HEK293 (cell line): ENCODE data around the gene LDB2.

ENCODE experiments used
- CTCF ChIA-PET: fragments of 350-600 bp; formaldehyde crosslinking; extraction: SDS; loops from one replicate; lab custom pipeline; 2021; ENCODE audit warnings: antibody characterized with exemption; lab: Yijun Ruan, JAX
- POLR2A ChIA-PET: fragments of 300-600 bp; formaldehyde crosslinking; extraction: SDS; loops from one replicate; lab custom pipeline; 2020; ENCODE audit warnings: antibody characterized with exemption, inconsistent platforms; lab: Yijun Ruan, JAX
- H3K27ac ChIP-seq: fragments of 200-500 bp; sonication (Bioruptor generic); 2 replicates; pipeline ENCODE4 v1.5.1; 2014; ENCODE audit warnings: low read depth, low read length, control low read depth, inconsistent platforms; ENCODE audit errors: extremely low read depth
- H3K36me3 ChIP-seq, 2 experiments: fragments of 200-500 bp in 1 of 2; sonication (Bioruptor generic) in 1 of 2; 1 replicate in 1 of 2; 2 replicates in 1 of 2; pipeline ENCODE4 v1.5.1; 2014 to 2017; ENCODE audit warnings: inconsistent platforms in 2 of 2, low read length in 2 of 2; ENCODE audit not compliant: control insufficient read depth in 2 of 2, insufficient read depth in 1 of 2
- H3K4me1 ChIP-seq: fragments of 200-500 bp; sonication (Bioruptor generic); 2 replicates; pipeline ENCODE4 v1.5.1; 2014; ENCODE audit warnings: mild to moderate bottlenecking, low read length, inconsistent platforms; ENCODE audit not compliant: control insufficient read depth, insufficient read depth
- H3K4me3 ChIP-seq: 2 replicates; pipeline ENCODE4 v1.5.1; 2011; ENCODE audit warnings: low read depth, mild to moderate bottlenecking, control low read depth, low read length, moderate library complexity
- H3K9me3 ChIP-seq: fragments of 200-500 bp; sonication (Bioruptor generic); 2 replicates; pipeline ENCODE4 v1.5.1; 2014; ENCODE audit warnings: low read depth, low read length, inconsistent platforms; ENCODE audit not compliant: control insufficient read depth, insufficient read depth
- BCL11B ChIP-seq: fragments of 450-650 bp; formaldehyde crosslinking; IDR thresholded peaks from 2 replicates; pipeline ENCODE4 v1.5.1; 2016; ENCODE audit warnings: low read depth, missing biosample characterization, missing genetic modification characterization
- BCL6B ChIP-seq: fragments of 450-650 bp; formaldehyde crosslinking; IDR thresholded peaks from 2 replicates; pipeline ENCODE4 v1.5.1; 2017; ENCODE audit warnings: missing biosample characterization, missing genetic modification characterization
- GLIS1 ChIP-seq: fragments of 450-650 bp; formaldehyde crosslinking; IDR thresholded peaks from 2 replicates; pipeline ENCODE4 v1.5.1; 2016; ENCODE audit warnings: missing biosample characterization, missing genetic modification characterization
- GLIS2 ChIP-seq: fragments of 450-650 bp; formaldehyde crosslinking; IDR thresholded peaks from 2 replicates; pipeline ENCODE4 v1.5.1; 2016; ENCODE audit warnings: missing biosample characterization, missing genetic modification characterization
- KLF7 ChIP-seq: fragments of 450-650 bp; formaldehyde crosslinking; IDR thresholded peaks from 2 replicates; pipeline ENCODE4 v1.5.1; 2016; ENCODE audit warnings: missing biosample characterization, missing genetic modification characterization, borderline replicate concordance
- PRDM10 ChIP-seq: fragments of 450-650 bp; formaldehyde crosslinking; IDR thresholded peaks from 2 replicates; pipeline ENCODE4 v1.5.1; 2016; ENCODE audit warnings: missing biosample characterization, missing genetic modification characterization
- SETDB1 ChIP-seq: IDR thresholded peaks from one replicate; pipeline ENCODE4 v1.6.1; 2017; ENCODE audit warnings: mild to moderate bottlenecking, low read length, moderate library complexity, mixed read lengths; ENCODE audit not compliant: insufficient read length
- YY2 ChIP-seq: fragments of 450-650 bp; formaldehyde crosslinking; IDR thresholded peaks from 2 replicates; pipeline ENCODE4 v1.5.1; 2016; ENCODE audit warnings: missing biosample characterization, missing genetic modification characterization
- ZBTB48 ChIP-seq: fragments of 450-650 bp; formaldehyde crosslinking; IDR thresholded peaks from 2 replicates; pipeline ENCODE4 v1.5.1; 2016; ENCODE audit warnings: missing biosample characterization, missing genetic modification characterization
- ZFHX2 ChIP-seq: fragments of 450-650 bp; formaldehyde crosslinking; conservative IDR thresholded peaks from 2 replicates; pipeline ENCODE4 v1.5.1; 2016; ENCODE audit warnings: missing biosample characterization, missing genetic modification characterization
- ZNF175 ChIP-seq: fragments of 450-650 bp; formaldehyde crosslinking; IDR thresholded peaks from 2 replicates; pipeline ENCODE4 v1.5.1; 2016; ENCODE audit warnings: missing biosample characterization, missing genetic modification characterization
- ZNF639 ChIP-seq: fragments of 450-650 bp; formaldehyde crosslinking; IDR thresholded peaks from 2 replicates; pipeline ENCODE4 v1.5.1; 2016; ENCODE audit warnings: missing biosample characterization, missing genetic modification characterization
- ZNF664 ChIP-seq: fragments of 450-650 bp; formaldehyde crosslinking; IDR thresholded peaks from 2 replicates; pipeline ENCODE4 v1.5.1; 2016; ENCODE audit warnings: missing biosample characterization, missing genetic modification characterization
- ZNF704 ChIP-seq: fragments of 450-650 bp; formaldehyde crosslinking; IDR thresholded peaks from 2 replicates; pipeline ENCODE4 v1.5.1; 2016; ENCODE audit warnings: missing biosample characterization, missing genetic modification characterization
- ZNF776 ChIP-seq: fragments of 450-650 bp; formaldehyde crosslinking; IDR thresholded peaks from 2 replicates; pipeline ENCODE4 v1.5.0; 2017; ENCODE audit warnings: missing biosample characterization, missing genetic modification characterization, borderline replicate concordance
- ZNF830 ChIP-seq: fragments of 450-650 bp; IDR thresholded peaks from 2 replicates; pipeline ENCODE4 v1.5.0; 2018; ENCODE audit warnings: missing biosample characterization, missing genetic modification characterization, low read depth, mild to moderate bottlenecking, moderate library complexity
- TF ChIP-seq, protein P1 (sequence below): fragments of 450-650 bp; formaldehyde crosslinking; IDR thresholded peaks from 2 replicates; pipeline ENCODE4 v1.5.0; 2017; ENCODE audit warnings: missing biosample characterization, missing genetic modification characterization, borderline replicate concordance
- TF ChIP-seq, protein P2 (sequence below): fragments of 450-650 bp; formaldehyde crosslinking; IDR thresholded peaks from 2 replicates; pipeline ENCODE4 v1.5.1; 2017; ENCODE audit warnings: missing biosample characterization, missing genetic modification characterization
- TF ChIP-seq, protein P3 (sequence below): fragments of 450-650 bp; formaldehyde crosslinking; IDR thresholded peaks from 2 replicates; pipeline ENCODE4 v1.5.1; 2017; ENCODE audit warnings: missing biosample characterization, mild to moderate bottlenecking, missing genetic modification characterization, moderate library complexity

Gene LDB2

GRCh38 chr4:16513876-16514275 lies 384.6 kb downstream of the LDB2 start:
- no peaks in the 10 kb centered on the region for H3K4me1 ChIP-seq
- CTCF ChIA-PET = no interaction called here
- no peak overlapping the region for H3K27ac ChIP-seq
- TF ChIP-seq ZNF175 (tag by site-specific recombination) (no peak), ZNF704 (tag by site-specific recombination) (no peak), ZNF830 (tag by site-specific recombination) (no peak), YY2 (tag by site-specific recombination) (no peak), BCL6B (tag by site-specific recombination) (no peak), GLIS1 (tag by site-specific recombination) (no peak), GLIS2 (no peak), KLF7 (tag by site-specific recombination) (no peak), ZNF664 (tag by site-specific recombination) (no peak)
- TF ChIP-seq, protein P1, sequence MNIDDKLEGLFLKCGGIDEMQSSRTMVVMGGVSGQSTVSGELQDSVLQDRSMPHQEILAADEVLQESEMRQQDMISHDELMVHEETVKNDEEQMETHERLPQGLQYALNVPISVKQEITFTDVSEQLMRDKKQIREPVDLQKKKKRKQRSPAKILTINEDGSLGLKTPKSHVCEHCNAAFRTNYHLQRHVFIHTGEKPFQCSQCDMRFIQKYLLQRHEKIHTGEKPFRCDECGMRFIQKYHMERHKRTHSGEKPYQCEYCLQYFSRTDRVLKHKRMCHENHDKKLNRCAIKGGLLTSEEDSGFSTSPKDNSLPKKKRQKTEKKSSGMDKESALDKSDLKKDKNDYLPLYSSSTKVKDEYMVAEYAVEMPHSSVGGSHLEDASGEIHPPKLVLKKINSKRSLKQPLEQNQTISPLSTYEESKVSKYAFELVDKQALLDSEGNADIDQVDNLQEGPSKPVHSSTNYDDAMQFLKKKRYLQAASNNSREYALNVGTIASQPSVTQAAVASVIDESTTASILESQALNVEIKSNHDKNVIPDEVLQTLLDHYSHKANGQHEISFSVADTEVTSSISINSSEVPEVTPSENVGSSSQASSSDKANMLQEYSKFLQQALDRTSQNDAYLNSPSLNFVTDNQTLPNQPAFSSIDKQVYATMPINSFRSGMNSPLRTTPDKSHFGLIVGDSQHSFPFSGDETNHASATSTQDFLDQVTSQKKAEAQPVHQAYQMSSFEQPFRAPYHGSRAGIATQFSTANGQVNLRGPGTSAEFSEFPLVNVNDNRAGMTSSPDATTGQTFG (tag by site-specific recombination) = no peak
- H3K36me3 ChIP-seq = no peaks in the 10 kb centered on the region
- no peaks in the 10 kb centered on the region for H3K9me3 ChIP-seq
- POLR2A ChIA-PET = no interaction called here
- no peak overlapping the region for H3K4me3 ChIP-seq

DNA sequence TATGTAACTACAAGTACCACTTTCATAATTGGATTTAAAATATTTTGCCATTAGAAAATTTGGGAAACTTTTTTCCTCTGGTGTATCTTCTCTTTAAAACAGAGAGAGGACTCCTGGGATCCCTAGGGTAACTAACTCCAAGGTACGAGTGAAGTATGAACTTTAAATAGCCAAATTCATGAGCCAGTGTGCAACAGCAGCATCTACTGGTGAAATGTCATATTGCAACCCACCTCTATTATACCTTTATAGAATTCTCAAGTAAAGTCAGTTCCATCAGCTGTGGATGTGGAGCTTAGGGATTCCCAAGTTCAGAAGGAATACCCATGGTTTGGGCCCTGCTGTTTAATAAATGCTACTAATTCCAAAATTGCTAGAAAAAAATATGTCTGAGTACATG lies 389.5 kb downstream of the LDB2 start:
- Histone ChIP-seq H3K9me3 (no peaks in the 10 kb centered on the region), H3K27ac (no peak overlapping the region), H3K4me1 (no peaks in the 10 kb centered on the region), H3K4me3 (no peak overlapping the region), H3K36me3 (no peaks in the 10 kb centered on the region)
- POLR2A ChIA-PET = no interaction called here
- TF ChIP-seq SETDB1 = peak; percentile 22
- TF ChIP-seq ZFHX2 = no peak
- CTCF ChIA-PET = interaction anchor here (1.1 kb wide), 1 partner anchor 9 kb away, joined by 3 read pairs; no protein-coding TSS in a partner anchor

DNA sequence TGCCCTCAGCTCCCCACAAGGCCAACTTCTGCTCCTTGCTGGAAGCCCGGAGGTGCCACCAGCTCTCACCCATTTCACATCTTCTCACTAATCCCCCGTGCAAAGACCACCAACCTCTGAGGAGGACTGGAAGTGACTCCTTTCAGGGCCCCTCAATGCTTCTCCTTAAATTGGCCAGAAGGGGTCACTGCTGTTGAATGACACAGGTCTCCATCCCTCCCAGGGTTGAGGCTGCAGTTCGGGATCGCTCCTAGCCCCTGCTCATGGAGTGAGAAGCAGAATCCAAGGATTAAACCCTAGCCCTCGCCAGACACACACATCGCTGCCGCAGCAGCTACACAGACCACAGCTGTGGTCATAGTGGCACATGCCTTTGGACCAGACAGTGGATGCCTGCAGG lies 392.7 kb downstream of the LDB2 start:
- H3K36me3 ChIP-seq = no peaks in the 10 kb centered on the region
- no peak overlapping the region for H3K27ac ChIP-seq
- no peaks in the 10 kb centered on the region for H3K9me3 ChIP-seq
- ChIA-PET POLR2A (no interaction called here), CTCF (no interaction called here)
- no peak overlapping the region for H3K4me3 ChIP-seq
- TF ChIP-seq ZBTB48 (tag by site-specific recombination) = no peak
- TF ChIP-seq, protein P2, sequence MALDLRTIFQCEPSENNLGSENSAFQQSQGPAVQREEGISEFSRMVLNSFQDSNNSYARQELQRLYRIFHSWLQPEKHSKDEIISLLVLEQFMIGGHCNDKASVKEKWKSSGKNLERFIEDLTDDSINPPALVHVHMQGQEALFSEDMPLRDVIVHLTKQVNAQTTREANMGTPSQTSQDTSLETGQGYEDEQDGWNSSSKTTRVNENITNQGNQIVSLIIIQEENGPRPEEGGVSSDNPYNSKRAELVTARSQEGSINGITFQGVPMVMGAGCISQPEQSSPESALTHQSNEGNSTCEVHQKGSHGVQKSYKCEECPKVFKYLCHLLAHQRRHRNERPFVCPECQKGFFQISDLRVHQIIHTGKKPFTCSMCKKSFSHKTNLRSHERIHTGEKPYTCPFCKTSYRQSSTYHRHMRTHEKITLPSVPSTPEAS (tag by site-specific recombination) = no peak
- TF ChIP-seq PRDM10 (tag by site-specific recombination) = no peak
- TF ChIP-seq ZNF175 (tag by site-specific recombination) = no peak
- no peak for TF ChIP-seq ZNF639
- TF ChIP-seq, protein P3, sequence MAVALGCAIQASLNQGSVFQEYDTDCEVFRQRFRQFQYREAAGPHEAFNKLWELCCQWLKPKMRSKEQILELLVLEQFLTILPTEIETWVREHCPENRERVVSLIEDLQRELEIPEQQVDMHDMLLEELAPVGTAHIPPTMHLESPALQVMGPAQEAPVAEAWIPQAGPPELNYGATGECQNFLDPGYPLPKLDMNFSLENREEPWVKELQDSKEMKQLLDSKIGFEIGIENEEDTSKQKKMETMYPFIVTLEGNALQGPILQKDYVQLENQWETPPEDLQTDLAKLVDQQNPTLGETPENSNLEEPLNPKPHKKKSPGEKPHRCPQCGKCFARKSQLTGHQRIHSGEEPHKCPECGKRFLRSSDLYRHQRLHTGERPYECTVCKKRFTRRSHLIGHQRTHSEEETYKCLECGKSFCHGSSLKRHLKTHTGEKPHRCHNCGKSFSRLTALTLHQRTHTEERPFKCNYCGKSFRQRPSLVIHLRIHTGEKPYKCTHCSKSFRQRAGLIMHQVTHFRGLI (tag by site-specific recombination) = no peak
- no peak for TF ChIP-seq ZNF776 (tag by site-specific recombination)
- no peak for TF ChIP-seq BCL11B (tag by site-specific recombination)
- H3K4me1 ChIP-seq = no peaks in the 10 kb centered on the region
